Measurements from ENCODE around the gene KRT36. TPM values are rescaled to one million over a fixed set of nuclear protein-coding genes. Genes with fewer than 3 reads are reported as not detected.

The KRT36 gene
- total RNA-seq, result not detected
- long read RNA-seq, result 0 reads

- DNase-seq (no peak), ATAC-seq (no peak)
- intact Hi-C loops (cut with micrococcal nuclease), result no loop called here
Measured at GRCh38 chr17:41489531-41489930, at the start of gene KRT36. Gene KRT36, minus strand, starts transcription at chr17:41489910. Its CDS starts 46 bp downstream, at chr17:41489864.

- DNase-seq (no peak), ATAC-seq (no peak)
- intact Hi-C loops (cut with micrococcal nuclease), result no loop called here
Measured at GRCh38 chr17:41539071-41539492, 49.4 kb upstream of the KRT36 start.

GRCh38 chr17:41538565-41538991 is 48.9 kb upstream of the KRT36 start:
- no peak for ATAC-seq
- no peak for DNase-seq
- intact Hi-C loops (cut with micrococcal nuclease), result no loop called here

DNA sequence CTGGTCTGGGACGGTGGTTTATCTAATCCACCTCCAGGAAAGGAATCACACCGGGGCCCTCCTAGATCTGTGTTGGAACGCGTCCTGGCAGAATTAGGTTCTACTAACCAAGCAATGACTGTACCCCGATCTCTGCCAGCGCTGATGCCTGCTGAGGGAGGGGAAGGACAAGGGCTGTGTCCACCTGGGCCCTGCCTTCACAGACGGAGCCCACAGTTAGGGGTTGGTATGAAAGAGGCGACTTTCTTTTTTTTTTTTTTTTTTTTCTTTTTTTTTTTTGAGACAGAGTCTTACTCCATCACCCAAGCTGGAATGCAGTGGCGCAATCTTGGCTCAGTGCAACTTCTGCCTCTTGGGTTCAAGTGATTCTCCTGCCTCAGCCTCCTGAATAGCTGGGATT is 48.3 kb upstream of the KRT36 start:
- DNase-seq (no peak), ATAC-seq (no peak)
- intact Hi-C loops (cut with micrococcal nuclease), result no loop called here

- ATAC-seq, result no peak
- no peak for DNase-seq
- intact Hi-C loops (cut with micrococcal nuclease), result no loop called here
Measured at GRCh38 chr17:41537614-41537954, 47.9 kb upstream of the KRT36 start.

DNA sequence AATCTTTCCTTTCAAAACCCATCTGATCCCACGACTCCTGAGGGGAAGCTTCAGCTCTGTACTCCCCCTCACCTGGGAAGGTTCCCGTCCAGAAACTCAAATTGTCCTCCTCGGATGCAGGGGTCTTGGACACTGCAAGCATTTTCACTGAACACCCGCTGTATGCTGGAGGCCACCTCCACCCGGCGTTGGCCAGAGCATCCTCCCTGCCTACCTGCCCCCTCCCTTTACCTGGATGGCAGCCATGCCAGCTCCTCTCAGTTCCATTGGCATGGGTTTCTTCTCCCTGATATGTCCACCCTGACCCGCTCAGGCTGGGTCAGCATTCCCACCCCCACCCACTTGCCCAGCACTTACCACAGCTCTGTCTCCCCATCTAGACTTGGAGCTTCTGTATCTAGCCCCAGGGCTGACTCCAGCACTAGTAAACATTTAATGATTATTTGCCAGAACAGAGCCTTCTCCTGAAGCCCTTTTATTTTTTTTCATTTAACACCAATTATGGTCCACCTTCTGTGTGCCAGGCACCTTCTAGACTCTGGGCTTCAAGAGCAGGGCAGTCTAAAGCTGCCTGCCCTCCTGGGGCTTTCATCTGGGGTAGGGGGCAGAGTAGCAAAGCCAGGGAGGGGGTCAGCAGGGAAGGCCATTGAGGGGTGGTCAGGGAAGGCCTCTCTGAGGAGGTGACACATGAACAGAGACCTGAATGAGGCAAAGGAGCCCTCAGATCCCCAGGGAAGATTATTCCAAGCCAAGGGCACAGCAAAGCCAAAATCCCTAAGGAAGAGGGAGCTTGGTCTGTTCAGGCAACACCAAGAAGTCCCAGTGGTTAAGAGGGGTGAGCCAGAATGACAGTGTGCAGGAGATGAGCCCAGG is 47.3 kb upstream of the KRT36 start:
- no peak for ATAC-seq
- intact Hi-C loops (cut with micrococcal nuclease), result no loop called here
- DNase-seq, result no peak

- ATAC-seq, result no peak
- intact Hi-C loops (cut with micrococcal nuclease), result no loop called here
- DNase-seq, result no peak
Measured at GRCh38 chr17:41535764-41536481, 46.2 kb upstream of the KRT36 start.

DNA sequence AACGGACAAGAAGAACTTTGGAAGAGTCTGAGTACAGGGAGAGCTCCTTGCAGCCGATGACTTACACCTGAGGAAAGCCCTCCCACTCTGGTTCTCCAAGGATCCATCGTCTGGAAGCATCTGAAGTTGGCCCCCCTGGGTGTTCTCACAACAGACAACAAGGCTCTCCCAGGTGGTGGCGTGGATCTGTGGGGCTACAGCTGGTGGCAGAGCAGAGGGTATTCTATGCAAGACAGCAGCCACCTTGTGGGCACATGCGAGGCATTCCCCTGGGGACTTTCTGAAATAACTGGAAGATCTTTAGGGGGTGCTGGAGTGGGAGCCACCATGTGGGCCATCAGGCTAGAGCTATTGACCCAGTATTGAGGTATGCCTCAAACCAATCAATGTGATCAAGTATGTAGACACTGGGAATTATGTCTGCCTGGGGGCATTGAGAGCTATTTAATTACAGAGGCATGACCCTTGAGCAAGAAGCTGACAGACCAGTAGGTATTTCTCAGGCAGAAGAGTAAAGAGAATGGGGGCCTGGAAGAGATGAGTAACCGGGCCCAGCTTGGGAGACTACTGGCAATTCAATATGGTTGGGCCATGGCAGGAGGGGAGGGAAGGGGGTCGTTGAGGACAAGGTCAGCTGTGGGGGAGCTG is 45.3 kb upstream of the KRT36 start:
- DNase-seq (no peak), ATAC-seq (no peak)
- intact Hi-C loops (cut with micrococcal nuclease), result no loop called here

DNA sequence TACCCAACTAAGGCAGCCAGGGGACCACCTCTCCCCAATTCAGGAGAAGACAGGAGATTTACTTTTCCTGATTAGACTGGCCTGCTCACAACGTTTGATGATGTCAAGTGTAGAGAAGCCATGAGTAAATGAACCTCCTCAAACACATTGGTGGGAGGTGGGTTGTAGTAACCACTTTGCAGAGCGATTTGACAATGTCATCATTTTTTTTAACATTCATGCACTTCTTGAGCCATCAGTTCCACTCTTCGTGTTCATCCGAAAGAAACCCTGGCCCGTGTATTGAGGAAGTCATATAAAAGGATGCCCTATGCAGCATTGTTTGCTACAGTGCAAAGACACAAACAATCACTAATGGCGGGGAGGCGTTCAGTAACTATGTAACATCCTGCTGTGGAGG is 43.9 kb upstream of the KRT36 start:
- DNase-seq (no peak), ATAC-seq (no peak)
- intact Hi-C loops (cut with micrococcal nuclease), result no loop called here

- intact Hi-C loops (cut with micrococcal nuclease), result no loop called here
- DNase-seq (no peak), ATAC-seq (no peak)
Measured at GRCh38 chr17:41532947-41533570, 43.3 kb upstream of the KRT36 start.

- no peak for DNase-seq
- no peak for ATAC-seq
- intact Hi-C loops (cut with micrococcal nuclease), result no loop called here
Measured at GRCh38 chr17:41531993-41532392, 42.3 kb upstream of the KRT36 start.

DNA sequence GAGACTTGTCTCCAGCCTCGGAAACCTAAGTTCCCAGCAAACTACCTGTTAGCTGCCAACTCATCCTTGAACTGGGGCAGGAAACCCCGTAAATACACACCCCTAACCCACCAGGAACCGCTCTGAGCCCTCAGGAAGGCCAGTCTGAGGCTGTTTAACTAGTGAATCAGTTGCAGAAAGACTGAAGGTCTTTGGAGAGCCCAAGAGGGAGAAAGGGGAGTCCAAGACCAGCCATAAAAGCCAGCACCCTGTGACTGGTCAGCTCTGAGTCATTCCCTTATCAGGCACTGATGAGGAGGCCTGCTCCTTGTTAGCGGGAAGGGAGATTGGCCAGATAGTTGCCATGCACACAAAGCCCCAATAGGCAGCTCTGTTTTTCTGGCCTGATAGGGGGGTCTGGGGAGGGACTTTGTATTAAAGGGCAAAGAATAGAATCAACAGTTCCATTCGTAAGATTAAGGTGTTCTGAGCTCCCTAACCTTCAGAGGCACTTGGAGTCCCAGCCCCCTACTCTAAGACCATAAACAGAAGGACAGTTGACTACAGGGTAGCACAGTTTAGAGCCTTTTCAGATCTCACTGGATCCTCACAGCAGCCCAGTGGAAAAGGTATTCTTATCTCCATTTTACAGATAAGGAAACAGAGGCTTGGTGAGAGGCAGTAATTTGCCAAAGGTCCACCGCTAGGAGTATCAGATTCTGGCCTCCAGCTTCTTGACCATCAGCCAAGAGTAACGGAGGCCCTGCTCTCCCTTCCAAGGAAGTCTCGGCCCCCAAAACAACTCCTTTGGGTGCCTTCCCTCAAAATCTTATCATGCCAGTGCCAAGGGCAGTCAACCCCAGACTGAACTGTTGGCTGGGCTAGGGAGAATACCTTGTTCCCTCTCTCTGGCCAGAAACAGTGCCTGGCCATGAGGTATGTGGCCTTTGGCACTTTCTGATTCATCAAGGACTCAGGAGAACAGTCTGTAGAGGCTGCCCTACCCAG is 40.6 kb upstream of the KRT36 start:
- no peak for DNase-seq
- no peak for ATAC-seq
- intact Hi-C loops (cut with micrococcal nuclease), result no loop called here

DNA sequence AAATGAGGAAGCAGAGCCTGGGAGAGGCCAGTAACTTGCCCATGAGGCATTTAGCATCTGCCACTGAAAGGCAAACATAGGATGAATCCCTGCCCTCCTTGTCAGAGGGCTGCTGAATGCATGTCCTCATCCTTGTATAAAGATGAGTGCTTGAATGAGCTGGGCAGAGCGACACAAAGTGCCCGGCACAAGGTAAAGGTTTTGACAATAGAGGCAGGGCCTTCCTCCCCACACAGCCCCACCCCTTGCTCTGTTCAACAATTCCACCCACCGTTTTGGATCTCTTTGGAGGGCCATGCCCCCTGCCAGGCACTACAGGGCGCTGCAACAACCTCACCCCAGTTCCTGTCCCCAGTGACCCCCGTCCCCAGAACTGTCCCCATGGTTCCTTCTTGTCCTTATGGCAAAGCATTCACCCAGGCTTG is 39.8 kb upstream of the KRT36 start:
- intact Hi-C loops (cut with micrococcal nuclease), result no loop called here
- no peak for ATAC-seq
- DNase-seq, result no peak

GRCh38 chr17:41528959-41529353 is 39.2 kb upstream of the KRT36 start:
- ATAC-seq, result no peak
- no peak for DNase-seq
- intact Hi-C loops (cut with micrococcal nuclease), result no loop called here

GRCh38 chr17:41527063-41528023 is 37.6 kb upstream of the KRT36 start:
- DNase-seq (no peak), ATAC-seq (no peak)
- intact Hi-C loops (cut with micrococcal nuclease), result no loop called here

DNA sequence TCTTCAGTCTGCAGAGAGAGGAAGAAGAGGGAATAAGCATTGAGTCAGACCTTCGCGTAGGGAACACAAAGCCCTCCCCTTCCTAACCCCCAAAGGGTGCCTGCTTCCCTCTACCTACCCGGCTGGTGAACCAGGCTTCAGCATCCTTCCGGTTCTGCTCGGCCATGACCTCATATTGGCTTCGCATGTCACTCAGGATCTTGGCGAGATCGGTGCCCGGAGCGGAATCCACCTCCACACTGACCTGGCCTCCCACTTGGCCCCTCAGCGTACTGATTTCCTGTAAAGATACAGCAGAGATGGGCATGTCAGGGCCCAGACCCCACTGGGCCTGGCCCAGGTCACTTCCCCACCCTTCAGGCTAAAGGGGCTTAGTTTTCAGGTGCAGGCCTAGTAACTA is 34.6 kb upstream of the KRT36 start:
- intact Hi-C loops (cut with micrococcal nuclease), result no loop called here
- ATAC-seq (no peak), DNase-seq (no peak)

GRCh38 chr17:41523787-41524186 is 34.1 kb upstream of the KRT36 start:
- DNase-seq, result no peak
- ATAC-seq, result no peak
- intact Hi-C loops (cut with micrococcal nuclease), result no loop called here

GRCh38 chr17:41523225-41523593 is 33.5 kb upstream of the KRT36 start:
- intact Hi-C loops (cut with micrococcal nuclease), result no loop called here
- ATAC-seq (no peak), DNase-seq (no peak)
